Cardiac septum (tissue), 1 donor: ENCODE data around the gene PRSS27. TPM values are rescaled to one million over a fixed set of nuclear protein-coding genes. Genes with fewer than 3 reads are reported as not detected.
"Not testable (repeated sequence)": the region's sequence is repeated elsewhere in the genome, so short reads cannot be mapped to it uniquely, and the experiment has no call there.

Experiments
- DNase-seq: peaks from one replicate; pipeline ENCODE4 v3.0.0-alpha.2; 2020; ENCODE audit warnings: low spot score
- intact Hi-C: fragments of 100-400 bp; cut with DNase I; formaldehyde crosslinking; loops from one replicate; pipeline ENCODE4 v1.14.0; 2022
- total RNA-seq: library from RNA; stranded (reverse); fragmentation: NEBNext Ultra II Directional; extraction: Animal tissue kit (Norgen Biotek cat#: 25700); gene quantifications from one replicate; pipeline ENCODE4 v1.2.1, GENCODE V29; 2021
- donor health status: DM: no; HTN: no; CAD: no.

Gene PRSS27
- total RNA-seq, 1 donor from 2014 or later: 0.40 TPM

- no peak for DNase-seq
- intact Hi-C loops: no loop called here
These were observed 17.6 kb downstream of the PRSS27 start for GRCh38 chr16:2702438-2702825.

GRCh38 chr16:2701713-2702437 lies 18.1 kb downstream of the PRSS27 start:
- no peak for DNase-seq

GRCh38 chr16:2701272-2701671 lies 18.8 kb downstream of the PRSS27 start:
- no peak for DNase-seq
- intact Hi-C loops: no loop called here

More at GRCh38 chr16:2701713-2702437, 18.1 kb downstream of the PRSS27 start:
- intact Hi-C loops: no loop called here

GRCh38 chr16:2700786-2701185 lies 19.2 kb downstream of the PRSS27 start:
- intact Hi-C loops: no loop called here
- DNase-seq: no peak

DNA sequence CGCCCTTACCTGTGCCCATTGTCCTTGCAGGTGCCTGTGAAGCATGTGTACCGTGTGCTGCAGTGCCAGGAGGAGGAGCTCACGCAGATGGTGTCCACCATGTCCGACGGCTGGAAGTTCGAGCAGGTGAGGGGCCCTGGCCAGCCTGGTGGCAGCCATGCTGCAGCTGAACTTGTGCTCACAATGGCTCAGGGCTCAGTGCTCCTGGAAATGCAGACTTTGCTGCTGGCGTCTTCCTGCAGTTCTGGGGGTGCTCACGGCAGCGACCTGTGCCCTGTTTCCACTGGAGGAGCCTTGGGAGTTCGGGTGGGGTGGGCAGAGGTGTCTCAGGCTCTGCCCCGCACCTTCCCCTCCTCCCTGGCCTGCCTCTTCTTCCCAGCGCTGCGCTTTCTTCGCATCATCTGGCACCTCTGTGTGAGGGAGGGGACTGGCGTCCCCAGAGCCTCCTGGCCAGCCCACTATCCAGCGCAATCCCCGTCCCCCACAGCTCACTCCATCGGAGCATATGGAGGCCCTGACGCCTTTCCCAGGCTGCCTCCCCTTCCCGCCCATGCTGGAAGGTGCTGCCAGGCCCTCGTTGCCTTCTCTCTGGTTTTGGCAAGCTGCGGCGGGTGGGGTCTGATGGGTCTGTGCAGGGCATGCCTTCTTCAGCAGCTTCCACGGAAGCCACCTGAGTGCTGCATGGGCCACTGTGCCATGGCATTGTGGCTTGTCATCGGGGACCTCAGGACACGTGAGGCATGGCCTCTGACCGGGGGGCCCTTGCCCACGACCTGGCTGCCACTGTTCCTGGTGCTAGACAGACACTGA lies 20.0 kb downstream of the PRSS27 start:
- intact Hi-C loops: no loop called here

DNA sequence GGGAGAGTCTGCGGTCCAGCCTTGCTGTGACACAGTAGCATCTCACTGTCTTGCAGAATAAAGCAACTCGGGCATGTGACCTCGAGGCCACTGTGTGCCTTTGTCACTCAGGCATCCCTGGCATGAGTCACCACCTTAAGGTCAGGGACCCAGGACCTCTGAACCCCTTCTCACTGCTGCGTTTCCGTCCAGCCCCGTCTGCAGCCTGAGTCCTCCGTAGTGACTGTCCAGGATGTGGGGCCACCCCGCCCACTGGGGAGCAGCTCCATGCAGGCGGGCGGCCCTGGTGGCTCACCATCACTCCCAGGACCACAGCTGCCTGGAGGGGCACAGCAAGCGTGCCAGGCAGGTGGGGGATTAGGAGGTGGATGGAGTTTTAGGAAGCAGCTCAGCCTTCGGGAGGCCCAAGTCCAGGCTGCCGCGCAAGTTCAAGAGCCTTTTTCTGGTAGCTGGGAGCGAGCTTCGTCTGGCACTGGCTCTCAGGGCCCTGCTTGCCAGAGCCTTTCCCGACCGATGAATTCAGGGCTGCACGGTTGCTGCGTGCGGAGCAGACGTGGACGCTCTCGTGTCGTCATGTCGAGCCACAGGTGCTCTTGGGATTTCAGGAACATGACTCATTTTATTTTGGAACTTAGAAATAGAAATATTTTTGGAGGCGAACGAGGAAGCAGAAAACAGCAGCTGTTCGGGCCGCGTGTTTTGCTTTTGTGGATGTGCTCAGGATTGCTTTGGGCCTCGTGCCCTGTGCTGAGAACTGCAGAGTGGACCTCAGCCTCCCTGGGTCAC lies 20.9 kb downstream of the PRSS27 start:
- no peak for DNase-seq
- intact Hi-C loops: no loop called here

More for the DNA sequence above, 20.0 kb downstream of the PRSS27 start:
- no peak for DNase-seq

GRCh38 chr16:2698103-2698870 lies 21.7 kb downstream of the PRSS27 start:
- intact Hi-C loops: no loop called here
- no peak for DNase-seq

GRCh38 chr16:2697401-2697948 lies 22.5 kb downstream of the PRSS27 start:
- no peak for DNase-seq
- intact Hi-C loops: no loop called here

DNA sequence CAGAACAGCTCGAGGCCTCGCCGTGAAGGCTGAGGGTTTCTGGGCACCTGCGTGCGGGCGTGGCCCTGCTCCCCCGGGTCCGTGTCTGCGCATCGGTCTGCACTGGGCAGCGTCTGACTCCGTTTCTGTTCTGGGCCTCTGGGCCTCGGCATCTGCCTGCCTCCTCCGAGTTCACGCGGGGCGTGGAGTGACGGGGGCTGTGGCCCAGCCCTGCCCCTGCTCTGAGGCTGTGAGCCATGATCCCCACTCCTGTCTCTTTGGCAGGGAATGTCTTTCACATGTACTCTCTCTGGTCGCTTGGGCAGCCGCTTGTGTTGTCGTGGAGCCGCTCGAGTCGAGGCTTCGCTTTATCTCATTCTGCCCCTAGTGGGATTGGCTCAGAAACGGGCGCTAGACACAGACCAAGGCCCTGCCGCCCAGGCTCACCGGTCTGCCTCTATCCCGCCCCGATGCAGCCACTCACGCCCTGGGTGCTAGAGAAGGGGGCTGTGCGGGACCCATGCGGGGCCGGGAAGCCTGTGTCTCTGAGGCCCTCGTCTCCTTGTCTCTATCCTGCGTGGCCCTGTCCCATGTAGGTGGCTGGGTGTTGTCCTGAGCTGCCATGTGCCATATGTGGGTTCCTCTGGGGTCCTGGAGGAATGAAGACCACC lies 23.3 kb downstream of the PRSS27 start:
- intact Hi-C loops, DNase-seq: not testable (repeated sequence)

GRCh38 chr16:2692948-2693651 lies 26.9 kb downstream of the PRSS27 start:
- intact Hi-C loops: no loop called here
- DNase-seq: no peak

GRCh38 chr16:2692251-2692947 lies 27.6 kb downstream of the PRSS27 start:
- intact Hi-C loops: no loop called here

DNA sequence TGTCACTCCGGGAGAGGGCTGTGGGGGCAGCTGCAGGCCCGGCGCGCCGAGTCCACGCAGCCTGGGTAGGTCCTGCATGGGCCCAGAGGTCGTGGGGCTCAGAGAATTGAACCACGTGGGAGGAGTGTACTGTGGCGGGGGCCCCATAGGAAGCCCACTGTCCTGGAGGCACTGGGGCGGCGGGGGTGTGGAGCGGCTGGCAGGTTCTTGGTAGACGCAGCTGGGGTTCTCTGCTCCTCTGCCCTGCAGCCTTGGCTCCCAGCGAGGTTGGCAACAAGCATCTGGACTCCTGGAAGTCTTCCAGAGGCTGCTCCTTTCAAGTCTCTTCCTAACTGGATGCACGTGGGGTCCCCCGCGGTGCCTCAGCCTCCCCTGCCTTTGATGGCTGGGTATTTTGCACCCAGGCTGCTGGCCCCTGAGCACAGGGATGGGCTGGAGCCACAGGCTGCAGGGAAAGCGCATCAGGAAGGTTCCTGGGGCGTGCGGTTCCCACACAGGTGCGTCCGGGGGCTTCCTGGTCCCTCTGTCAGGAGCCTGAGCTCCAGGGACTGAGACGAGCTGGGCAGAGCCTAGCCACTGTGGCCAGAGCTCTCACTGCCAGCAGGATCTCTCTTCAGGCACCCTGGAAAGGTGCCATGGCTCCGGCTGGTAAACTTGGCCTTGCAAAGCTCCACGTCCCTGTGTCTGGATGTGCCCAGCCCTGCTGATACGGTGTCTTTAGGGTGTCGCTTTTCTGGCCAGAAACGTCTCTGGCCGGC lies 28.4 kb downstream of the PRSS27 start:
- intact Hi-C loops: no loop called here
- no peak for DNase-seq

More at GRCh38 chr16:2692251-2692947, 27.6 kb downstream of the PRSS27 start:
- DNase-seq: no peak

DNA sequence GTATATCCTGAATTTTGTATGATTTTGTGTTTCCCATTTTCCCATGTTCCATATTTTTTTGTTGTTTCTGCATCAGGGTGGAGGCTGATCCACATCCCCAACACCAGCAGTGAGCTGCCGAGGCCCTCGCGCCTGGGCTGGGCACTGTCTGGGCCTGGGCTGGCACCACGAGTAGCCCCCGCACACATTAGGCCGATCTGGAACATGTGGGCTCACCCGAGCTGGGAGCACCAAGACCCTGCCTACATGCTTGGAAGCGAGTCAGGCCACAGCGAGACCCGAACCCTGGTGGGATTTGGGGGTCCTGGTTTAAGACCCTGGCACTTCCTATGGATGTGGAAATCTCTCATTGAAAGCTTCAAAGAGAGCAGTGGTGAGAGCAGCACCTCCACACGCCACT lies 29.2 kb downstream of the PRSS27 start:
- no peak for DNase-seq
- intact Hi-C loops: no loop called here

- intact Hi-C loops: no loop called here
- DNase-seq: no peak
These were observed 29.8 kb downstream of the PRSS27 start for GRCh38 chr16:2689968-2690801.

DNA sequence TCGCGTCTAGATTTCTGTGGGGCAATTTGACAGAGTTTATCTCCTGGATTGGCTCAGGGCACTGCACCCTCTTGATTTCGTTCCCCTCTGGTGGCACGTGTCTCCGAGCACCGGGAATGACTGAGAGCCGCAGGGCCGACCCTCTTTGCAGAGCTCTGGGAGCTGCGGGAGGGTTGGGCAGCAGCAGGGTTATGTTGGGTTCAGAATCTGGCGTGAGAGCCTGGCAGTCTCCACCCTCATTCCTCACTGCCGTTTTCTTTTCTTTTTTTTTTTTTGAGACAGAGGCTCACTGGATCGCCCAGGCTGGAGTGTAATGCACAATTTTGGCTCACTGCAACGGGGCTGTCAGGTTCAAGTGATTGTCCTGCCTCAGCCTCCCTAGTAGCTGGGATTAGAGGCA lies 30.6 kb downstream of the PRSS27 start:
- intact Hi-C loops, DNase-seq: not testable (repeated sequence)
